ENCODE data around the gene OTULIN.

OTULIN gene

GRCh38 chr5:14714706-14715105 is 50.2 kb downstream of the OTULIN start:
- no peaks in the 10 kb centered on the region for H3K9me3 Mint-ChIP-seq
- peaks cover 63% of the 10 kb centered on the region for H3K36me3 Mint-ChIP-seq (ENCODE audit: low read depth)
- H3K27me3 Mint-ChIP-seq = no peaks in the 10 kb centered on the region
- H3K27ac Mint-ChIP-seq = no peak overlapping the region
- no peak overlapping the region for H3K4me3 Mint-ChIP-seq
- H3K4me1 Mint-ChIP-seq (ENCODE audit: low read depth) = peaks cover 8% of the 10 kb centered on the region

DNA sequence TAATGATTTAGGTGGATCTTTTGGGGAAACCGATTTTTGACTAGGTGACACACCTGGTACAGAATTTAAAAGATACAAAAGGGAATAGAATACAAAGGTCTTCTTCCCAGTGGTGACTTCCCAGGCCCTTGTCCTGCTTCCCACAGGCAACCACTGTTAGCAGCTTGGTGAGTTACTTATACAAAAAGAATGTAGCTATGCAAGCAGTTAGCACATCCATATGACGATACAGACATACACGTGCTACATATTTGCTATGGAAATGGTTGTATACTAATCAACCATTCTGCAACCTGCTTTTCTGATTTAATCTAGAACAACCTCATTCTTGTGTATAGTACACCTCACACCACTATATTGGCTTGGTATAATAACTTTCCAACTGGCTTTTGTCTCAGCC is 51.0 kb downstream of the OTULIN start:
- no peaks in the 10 kb centered on the region for H3K9me3 Mint-ChIP-seq
- H3K27ac Mint-ChIP-seq = no peak overlapping the region
- H3K4me3 Mint-ChIP-seq = no peak overlapping the region
- peaks cover 57% of the 10 kb centered on the region for H3K36me3 Mint-ChIP-seq (ENCODE audit: low read depth)
- H3K27me3 Mint-ChIP-seq = no peaks in the 10 kb centered on the region
- peaks cover 8% of the 10 kb centered on the region for H3K4me1 Mint-ChIP-seq (ENCODE audit: low read depth)

GRCh38 chr5:14716755-14717752 is 52.5 kb downstream of the OTULIN start:
- peaks cover 52% of the 10 kb centered on the region for H3K36me3 Mint-ChIP-seq (ENCODE audit: low read depth)
- no peak overlapping the region for H3K4me3 Mint-ChIP-seq
- no peaks in the 10 kb centered on the region for H3K27me3 Mint-ChIP-seq

DNA sequence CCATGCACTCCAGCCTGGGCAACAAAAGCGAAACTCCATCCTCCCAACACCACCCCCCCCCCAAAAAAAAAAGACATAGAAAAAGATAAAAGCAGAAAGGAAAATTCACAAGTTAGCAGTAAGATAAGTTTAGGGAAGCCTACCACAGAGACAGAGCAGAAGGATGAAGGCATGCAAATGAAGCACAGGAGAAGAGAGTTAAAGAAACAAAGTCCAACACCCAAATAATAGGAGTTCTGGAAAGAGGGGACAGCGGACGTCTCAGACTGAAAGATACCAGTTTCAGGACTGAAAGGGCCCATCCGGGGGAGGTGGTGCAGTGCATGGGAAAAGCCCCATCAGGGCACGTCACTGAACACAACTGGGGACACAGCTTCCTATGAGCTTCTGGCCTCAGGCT is 54.3 kb downstream of the OTULIN start:
- Mint-ChIP-seq H3K4me1 (ENCODE audit: low read depth) (peaks cover 18% of the 10 kb centered on the region), H3K27ac (no peak overlapping the region), H3K27me3 (no peaks in the 10 kb centered on the region), H3K4me3 (no peak overlapping the region), H3K36me3 (ENCODE audit: low read depth) (peaks cover 56% of the 10 kb centered on the region), H3K9me3 (no peaks in the 10 kb centered on the region)

More at GRCh38 chr5:14716755-14717752, 52.5 kb downstream of the OTULIN start:
- H3K9me3 Mint-ChIP-seq = no peaks in the 10 kb centered on the region
- peaks cover 12% of the 10 kb centered on the region for H3K4me1 Mint-ChIP-seq (ENCODE audit: low read depth)
- peak overlapping the region; percentile 40 for H3K27ac Mint-ChIP-seq

- Mint-ChIP-seq H3K36me3 (ENCODE audit: low read depth) (peaks cover 62% of the 10 kb centered on the region), H3K4me1 (ENCODE audit: low read depth) (peaks cover 22% of the 10 kb centered on the region), H3K27me3 (no peaks in the 10 kb centered on the region), H3K4me3 (no peak overlapping the region), H3K27ac (no peak overlapping the region), H3K9me3 (no peaks in the 10 kb centered on the region)
These were observed 55.9 kb downstream of the OTULIN start for GRCh38 chr5:14720236-14720923.

GRCh38 chr5:14721990-14722656 is 57.6 kb downstream of the OTULIN start:
- H3K4me1 Mint-ChIP-seq (ENCODE audit: low read depth) = peaks cover 22% of the 10 kb centered on the region
- H3K36me3 Mint-ChIP-seq (ENCODE audit: low read depth) = peaks cover 58% of the 10 kb centered on the region
- H3K9me3 Mint-ChIP-seq = no peaks in the 10 kb centered on the region
- H3K27ac Mint-ChIP-seq = no peak overlapping the region
- no peak overlapping the region for H3K4me3 Mint-ChIP-seq
- H3K27me3 Mint-ChIP-seq = no peaks in the 10 kb centered on the region

- Mint-ChIP-seq H3K36me3 (ENCODE audit: low read depth) (peaks cover 58% of the 10 kb centered on the region), H3K4me1 (ENCODE audit: low read depth) (peaks cover 25% of the 10 kb centered on the region), H3K27ac (no peak overlapping the region), H3K27me3 (no peaks in the 10 kb centered on the region), H3K9me3 (no peaks in the 10 kb centered on the region), H3K4me3 (no peak overlapping the region)
These were observed 58.4 kb downstream of the OTULIN start for GRCh38 chr5:14722923-14723322.

GRCh38 chr5:14723701-14724132 is 59.2 kb downstream of the OTULIN start:
- H3K4me1 Mint-ChIP-seq (ENCODE audit: low read depth) = peaks cover 25% of the 10 kb centered on the region
- H3K4me3 Mint-ChIP-seq = no peak overlapping the region
- H3K27ac Mint-ChIP-seq = no peak overlapping the region
- no peaks in the 10 kb centered on the region for H3K27me3 Mint-ChIP-seq
- peaks cover 56% of the 10 kb centered on the region for H3K36me3 Mint-ChIP-seq (ENCODE audit: low read depth)
- H3K9me3 Mint-ChIP-seq = no peaks in the 10 kb centered on the region

DNA sequence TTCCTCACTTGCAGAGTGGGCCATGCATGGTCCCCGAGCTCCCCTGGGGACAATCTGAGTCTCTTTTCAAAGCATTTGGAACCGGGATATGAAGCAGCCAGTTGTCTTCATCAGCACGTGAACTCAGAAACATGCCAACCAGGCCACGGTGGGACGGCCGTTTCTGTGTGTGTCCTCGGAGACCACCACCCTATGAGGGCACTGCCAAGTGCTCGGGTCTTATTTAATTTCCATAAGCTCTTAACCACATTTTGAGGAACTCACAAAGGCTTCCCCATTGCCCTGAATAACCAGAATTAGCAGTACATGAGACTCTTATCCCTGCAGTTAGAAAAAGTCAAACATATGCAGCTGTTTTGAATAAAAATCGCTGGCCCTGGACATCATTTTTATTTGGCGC is 60.1 kb downstream of the OTULIN start:
- Mint-ChIP-seq H3K27me3 (no peaks in the 10 kb centered on the region), H3K27ac (peak overlapping the region; percentile 36), H3K4me1 (ENCODE audit: low read depth) (peaks cover 18% of the 10 kb centered on the region), H3K36me3 (ENCODE audit: low read depth) (peaks cover 48% of the 10 kb centered on the region), H3K9me3 (no peaks in the 10 kb centered on the region), H3K4me3 (no peak overlapping the region)

DNA sequence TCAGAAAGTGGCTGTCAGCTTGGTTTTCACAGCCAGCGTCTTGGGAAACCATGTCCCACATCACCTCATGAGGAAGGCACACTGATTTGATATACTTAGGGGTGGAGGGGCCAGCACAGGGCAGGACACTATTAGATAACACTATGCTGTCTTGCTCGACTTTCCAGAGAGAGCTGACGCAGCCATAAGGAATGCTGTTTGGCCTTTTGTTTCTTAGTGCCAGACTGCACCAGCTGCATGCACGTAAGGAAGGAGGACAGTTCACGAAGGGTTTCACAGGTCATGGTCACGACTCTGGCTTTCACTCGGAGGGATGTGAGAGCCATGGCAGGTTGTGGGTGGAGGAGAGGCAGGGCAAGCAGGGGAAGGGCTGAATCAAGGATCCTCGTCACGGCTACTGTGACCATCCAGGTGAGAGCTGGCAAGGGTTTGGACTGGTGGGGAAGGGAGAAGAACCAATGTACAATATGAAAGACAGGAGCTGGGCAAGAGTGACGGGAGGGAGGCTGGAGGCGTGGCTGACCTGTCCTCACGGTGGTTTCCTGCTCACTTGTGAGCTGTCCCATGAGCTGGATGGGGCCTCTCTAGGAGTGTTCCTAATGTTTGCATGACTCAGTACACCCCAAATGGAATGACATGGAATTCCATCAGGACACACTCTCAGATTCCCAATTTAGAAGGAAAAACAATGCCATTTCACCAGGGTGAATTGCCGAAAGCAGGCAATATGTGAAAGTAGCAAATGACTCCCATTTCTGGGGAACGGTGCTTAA is 61.7 kb downstream of the OTULIN start:
- Mint-ChIP-seq H3K36me3 (ENCODE audit: low read depth) (peaks cover 43% of the 10 kb centered on the region), H3K4me1 (ENCODE audit: low read depth) (peaks cover 13% of the 10 kb centered on the region), H3K27ac (no peak overlapping the region)

GRCh38 chr5:14727428-14727865 is 62.9 kb downstream of the OTULIN start:
- Mint-ChIP-seq H3K4me1 (ENCODE audit: low read depth) (peaks cover 13% of the 10 kb centered on the region), H3K27me3 (no peaks in the 10 kb centered on the region), H3K27ac (no peak overlapping the region), H3K36me3 (ENCODE audit: low read depth) (peaks cover 35% of the 10 kb centered on the region), H3K4me3 (no peak overlapping the region), H3K9me3 (no peaks in the 10 kb centered on the region)

More for the DNA sequence above, 61.7 kb downstream of the OTULIN start:
- Mint-ChIP-seq H3K27me3 (no peaks in the 10 kb centered on the region), H3K9me3 (no peaks in the 10 kb centered on the region), H3K4me3 (no peak overlapping the region)

- peaks cover 31% of the 10 kb centered on the region for H3K36me3 Mint-ChIP-seq (ENCODE audit: low read depth)
- no peak overlapping the region for H3K27ac Mint-ChIP-seq
- no peaks in the 10 kb centered on the region for H3K27me3 Mint-ChIP-seq
- no peak overlapping the region for H3K4me3 Mint-ChIP-seq
- no peaks in the 10 kb centered on the region for H3K9me3 Mint-ChIP-seq
- peaks cover 13% of the 10 kb centered on the region for H3K4me1 Mint-ChIP-seq (ENCODE audit: low read depth)
These were observed 63.5 kb downstream of the OTULIN start for GRCh38 chr5:14727928-14728458.

GRCh38 chr5:14728459-14728938 is 64.0 kb downstream of the OTULIN start:
- H3K4me3 Mint-ChIP-seq = no peak overlapping the region
- H3K27me3 Mint-ChIP-seq = no peaks in the 10 kb centered on the region
- H3K4me1 Mint-ChIP-seq (ENCODE audit: low read depth) = peaks cover 10% of the 10 kb centered on the region
- no peaks in the 10 kb centered on the region for H3K9me3 Mint-ChIP-seq
- no peak overlapping the region for H3K27ac Mint-ChIP-seq
- peaks cover 31% of the 10 kb centered on the region for H3K36me3 Mint-ChIP-seq (ENCODE audit: low read depth)

All from stimulated activated naive CD8-positive, alpha-beta T cell treated with anti-CD3 and anti-CD28 coated beads, Interleukin-15, Interleukin-2, amounts not matched to agents 100 ng/mL and 50 ng/mL, for 24 hours (primary cell).